Fibroblast of lung (primary cell): Measurements from ENCODE around the gene IL36A. TPM values are rescaled to one million over a fixed set of nuclear protein-coding genes. Genes with fewer than 3 reads are reported as not detected.

Experiments
- DNase-seq, 2 donors: peaks; one replicate each; pipeline versions ENCODE4 v3.0.0 to v3.0.0-alpha.2; 2010; ENCODE audit warnings: low read depth in 2 of 2
- H2AFZ ChIP-seq: 2 replicates; pipeline ENCODE4 v1.5.1; 2012; ENCODE audit warnings: low read length, control low read depth, inconsistent platforms
- H3K27ac ChIP-seq: 2 replicates; pipeline ENCODE4 v1.5.1; 2011; ENCODE audit warnings: low read length, control low read depth; ENCODE audit not compliant: insufficient read depth
- H3K27me3 ChIP-seq: 2 replicates; pipeline ENCODE4 v1.5.1; 2011; ENCODE audit warnings: mild to moderate bottlenecking, low read length; ENCODE audit not compliant: control insufficient read depth, insufficient read depth
- H3K36me3 ChIP-seq: 2 replicates; pipeline ENCODE4 v1.5.1; 2011; ENCODE audit warnings: low read length; ENCODE audit not compliant: control insufficient read depth, insufficient read depth
- H3K4me1 ChIP-seq: 2 replicates; pipeline ENCODE4 v1.5.1; 2011; ENCODE audit warnings: low read length; ENCODE audit not compliant: control insufficient read depth, insufficient read depth; ENCODE audit errors: extremely low read depth
- H3K4me2 ChIP-seq: 2 replicates; pipeline ENCODE4 v1.5.1; 2011; ENCODE audit warnings: low read length, control low read depth; ENCODE audit not compliant: insufficient read depth; ENCODE audit errors: extremely low read depth
- H3K4me3 ChIP-seq, 4 experiments: fragments of 200-600 bp in 1 of 4; sonication (generic) in 1 of 4; replicated peaks in 1 of 4; 2 replicates each; pipeline ENCODE4 v1.5.1; 2011 to 2016; ENCODE audit warnings: low read length in 4 of 4, low read depth in 3 of 4, mild to moderate bottlenecking in 3 of 4, control low read depth in 2 of 4, inconsistent platforms in 1 of 4, mixed read lengths in 1 of 4; ENCODE audit not compliant: insufficient read depth in 1 of 4; ENCODE audit errors: control extremely low read depth in 1 of 4
- H3K79me2 ChIP-seq: 2 replicates; pipeline ENCODE4 v1.5.1; 2012; ENCODE audit warnings: mild to moderate bottlenecking, low read length, inconsistent platforms; ENCODE audit not compliant: control insufficient read depth, insufficient read depth
- H3K9ac ChIP-seq: 2 replicates; pipeline ENCODE4 v1.5.1; 2011; ENCODE audit warnings: mild to moderate bottlenecking, low read length, control low read depth; ENCODE audit not compliant: insufficient read depth
- H3K9me3 ChIP-seq: 2 replicates; pipeline ENCODE4 v1.5.1; 2012; ENCODE audit warnings: low read depth, low read length; ENCODE audit not compliant: control insufficient read depth, insufficient read depth
- H4K20me1 ChIP-seq: 2 replicates; pipeline ENCODE4 v1.5.1; 2011; ENCODE audit warnings: low read length; ENCODE audit not compliant: control insufficient read depth, insufficient read depth; ENCODE audit errors: extremely low read depth
- EZH2 ChIP-seq: IDR thresholded peaks from 2 replicates; pipeline ENCODE4 v1.5.1; 2012; ENCODE audit warnings: low read length, control low read depth, mild to moderate bottlenecking; ENCODE audit errors: missing control alignments
- polyA minus RNA-seq: library from RNA; depleted of rRNA, polyadenylated mRNA; stranded (reverse); fragments of >200 nt; gene quantifications from 2 replicates; pipeline ENCODE4 v1.2.3, GENCODE V29; 2011; ENCODE audit warnings: low replicate concordance
- polyA plus RNA-seq, 2 donors: library from polyadenylated mRNA; depleted of rRNA in 1 of 2; stranded (reverse) in 1 of 2; unstranded in 1 of 2; fragments of >200 nt; gene quantifications; 2 replicates each; pipeline ENCODE4 v1.2.1, GENCODE V29; 2011 to 2012; ENCODE audit warnings: missing spikeins in 1 of 2
- total RNA-seq: library from RNA; depleted of rRNA; stranded (reverse); fragments of >200 nt; gene quantifications from 2 replicates; pipeline ENCODE4 v1.2.1, GENCODE V29; 2014
- TF ChIP-seq, protein P1 (sequence below), 2 donors: IDR thresholded peaks in 1 of 2; conservative IDR thresholded peaks in 1 of 2; 1 replicate in 1 of 2; 2 replicates in 1 of 2; pipeline ENCODE4 v1.5.1; 2011 to 2012; ENCODE audit warnings: low read length in 2 of 2, control low read depth in 1 of 2, inconsistent platforms in 1 of 2, low read depth in 1 of 2, mild to moderate bottlenecking in 1 of 2

IL36A gene, protein sequence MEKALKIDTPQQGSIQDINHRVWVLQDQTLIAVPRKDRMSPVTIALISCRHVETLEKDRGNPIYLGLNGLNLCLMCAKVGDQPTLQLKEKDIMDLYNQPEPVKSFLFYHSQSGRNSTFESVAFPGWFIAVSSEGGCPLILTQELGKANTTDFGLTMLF
- not detected in 2 replicates for total RNA-seq
- not detected in 2 replicates for polyA plus RNA-seq
- not detected in 2 replicates for polyA plus RNA-seq (2012)
- polyA minus RNA-seq = not detected in 2 replicates

DNA sequence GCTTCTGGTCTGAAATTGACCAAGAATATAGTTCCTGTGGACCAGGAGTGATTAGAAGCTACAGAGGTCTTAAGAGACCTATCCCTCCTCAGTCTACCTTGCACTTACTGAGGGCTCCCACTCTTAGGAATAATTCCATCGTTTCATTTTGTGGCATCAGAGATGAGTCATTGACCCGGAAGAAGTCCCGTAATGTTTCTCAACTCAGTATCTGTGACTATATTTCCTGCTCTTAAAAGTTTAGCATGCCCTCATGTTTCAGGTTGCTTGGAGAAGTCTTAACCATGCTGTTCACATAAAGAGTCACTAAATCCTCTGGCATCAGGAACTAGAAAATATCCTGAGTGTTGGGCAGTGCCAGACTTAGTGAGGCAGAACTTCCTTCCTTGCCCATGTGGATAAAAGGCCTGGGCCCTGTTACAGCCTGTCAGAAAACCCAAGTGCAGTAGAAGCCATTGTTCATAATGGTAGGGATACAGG, at the start of gene IL36A:
TSS of gene IL36A (plus strand) at position 430 of the 480 bp plus-strand sequence. CDS start 413 bp downstream, outside the sequence.
- no peak for DNase-seq
- Histone ChIP-seq H3K36me3 (no peaks in the 10 kb centered on the region), H3K27ac (no peak within 1 kb of the TSS), H3K9me3 (no peaks in the 10 kb centered on the region), H3K79me2 (no peaks in the 10 kb centered on the region), H2AFZ (no peak within 1 kb of the TSS), H3K4me3 (no peak within 1 kb of the TSS), H3K4me1 (no peaks in the 10 kb centered on the region), H3K27me3 (peaks cover 2% of the 10 kb centered on the region), H3K4me2 (no peak within 1 kb of the TSS), H4K20me1 (no peaks in the 10 kb centered on the region), H3K9ac (no peak within 1 kb of the TSS)
- TF ChIP-seq, protein P1, sequence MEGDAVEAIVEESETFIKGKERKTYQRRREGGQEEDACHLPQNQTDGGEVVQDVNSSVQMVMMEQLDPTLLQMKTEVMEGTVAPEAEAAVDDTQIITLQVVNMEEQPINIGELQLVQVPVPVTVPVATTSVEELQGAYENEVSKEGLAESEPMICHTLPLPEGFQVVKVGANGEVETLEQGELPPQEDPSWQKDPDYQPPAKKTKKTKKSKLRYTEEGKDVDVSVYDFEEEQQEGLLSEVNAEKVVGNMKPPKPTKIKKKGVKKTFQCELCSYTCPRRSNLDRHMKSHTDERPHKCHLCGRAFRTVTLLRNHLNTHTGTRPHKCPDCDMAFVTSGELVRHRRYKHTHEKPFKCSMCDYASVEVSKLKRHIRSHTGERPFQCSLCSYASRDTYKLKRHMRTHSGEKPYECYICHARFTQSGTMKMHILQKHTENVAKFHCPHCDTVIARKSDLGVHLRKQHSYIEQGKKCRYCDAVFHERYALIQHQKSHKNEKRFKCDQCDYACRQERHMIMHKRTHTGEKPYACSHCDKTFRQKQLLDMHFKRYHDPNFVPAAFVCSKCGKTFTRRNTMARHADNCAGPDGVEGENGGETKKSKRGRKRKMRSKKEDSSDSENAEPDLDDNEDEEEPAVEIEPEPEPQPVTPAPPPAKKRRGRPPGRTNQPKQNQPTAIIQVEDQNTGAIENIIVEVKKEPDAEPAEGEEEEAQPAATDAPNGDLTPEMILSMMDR (conservative IDR thresholded peaks at IDR 0.05 in 1 of 2, IDR thresholded peaks at IDR 0.05 in 1 of 2; ENCODE audit: low read depth in 1 of 2, low read length in 2 of 2) = no peak
- no peak for TF ChIP-seq EZH2

DNA sequence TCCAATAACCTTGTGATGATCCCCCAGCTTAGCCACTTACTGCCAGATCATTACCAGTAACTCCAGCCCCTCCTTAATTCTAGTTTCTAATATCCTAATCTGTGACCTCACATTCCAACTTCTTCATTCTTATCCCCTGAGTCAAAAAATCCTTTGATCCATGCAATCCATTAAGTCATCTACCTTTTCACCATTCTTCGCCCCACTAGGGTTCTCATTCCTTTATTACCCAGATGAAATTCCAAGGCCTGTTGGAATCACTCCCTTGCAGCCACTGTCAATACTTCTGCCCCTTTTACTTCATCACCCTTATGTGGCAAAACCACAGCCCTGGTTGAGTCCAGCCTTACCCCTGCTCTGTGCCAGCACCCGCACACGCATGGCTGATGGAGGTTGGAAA, 47.7 kb upstream of the IL36A start:
- TF ChIP-seq, protein P1 (conservative IDR thresholded peaks at IDR 0.05 in 1 of 2, IDR thresholded peaks at IDR 0.05 in 1 of 2; ENCODE audit: low read depth in 1 of 2, low read length in 2 of 2) = no peak
- no peak for TF ChIP-seq EZH2
- Histone ChIP-seq H3K9me3 (no peaks in the 10 kb centered on the region), H3K27ac (no peak overlapping the region), H3K36me3 (no peaks in the 10 kb centered on the region), H3K9ac (no peak overlapping the region), H3K79me2 (no peaks in the 10 kb centered on the region), H3K4me1 (no peaks in the 10 kb centered on the region), H4K20me1 (no peaks in the 10 kb centered on the region), H2AFZ (no peak overlapping the region), H3K27me3 (peaks cover 13% of the 10 kb centered on the region), H3K4me3 (no peak overlapping the region), H3K4me2 (no peak overlapping the region)
- DNase-seq = peak in 1 of 2 donors; percentile 24

DNA sequence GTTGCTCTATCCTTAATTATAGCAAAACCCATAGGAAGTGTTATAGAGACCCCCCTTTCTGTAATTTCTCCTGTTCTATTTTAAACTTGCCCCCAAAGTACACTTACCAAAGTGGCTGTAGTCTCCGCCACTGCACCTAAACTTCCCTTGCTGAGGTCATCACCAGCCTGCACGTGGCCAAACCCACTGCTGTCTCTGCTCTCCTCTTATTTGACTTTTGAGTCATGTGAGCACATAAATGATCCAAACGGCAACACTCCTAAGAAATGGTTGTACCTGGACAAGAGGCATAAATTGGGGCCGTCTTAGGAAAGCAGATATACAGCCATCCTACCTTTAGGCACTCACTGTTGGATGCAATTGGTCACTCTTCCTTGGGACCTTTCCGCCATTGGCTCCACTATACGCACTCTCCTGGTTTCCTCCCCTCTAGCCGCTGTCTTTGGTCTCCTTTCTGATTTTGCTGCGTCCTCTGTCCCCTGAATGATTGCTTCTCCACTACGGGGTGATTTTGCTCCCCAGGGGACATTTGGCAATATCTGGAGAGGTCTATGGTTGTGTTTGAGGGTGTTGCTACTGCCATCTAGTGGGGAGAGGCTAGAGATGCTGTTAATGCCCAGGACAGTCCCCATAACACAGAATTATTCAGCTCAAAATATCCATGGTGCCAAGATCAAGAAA, 46.7 kb upstream of the IL36A start:
- no peaks in the 10 kb centered on the region for H3K79me2 ChIP-seq
- H2AFZ ChIP-seq = no peak overlapping the region
- no peaks in the 10 kb centered on the region for H3K9me3 ChIP-seq
- H3K4me2 ChIP-seq = no peak overlapping the region
- no peaks in the 10 kb centered on the region for H3K4me1 ChIP-seq
- peak; percentile 32 to 67 for DNase-seq
- no peaks in the 10 kb centered on the region for H3K36me3 ChIP-seq
- H3K27ac ChIP-seq = no peak overlapping the region
- H3K9ac ChIP-seq = no peak overlapping the region
- H3K27me3 ChIP-seq = peaks cover 13% of the 10 kb centered on the region
- no peaks in the 10 kb centered on the region for H4K20me1 ChIP-seq
- TF ChIP-seq, protein P1 (conservative IDR thresholded peaks at IDR 0.05 in 1 of 2, IDR thresholded peaks at IDR 0.05 in 1 of 2; ENCODE audit: low read depth in 1 of 2, low read length in 2 of 2) = peak; percentile 94 to 95
- no peak for TF ChIP-seq EZH2
- no peak overlapping the region for H3K4me3 ChIP-seq
